Muscle of leg (tissue), 11 donors: Measurements from ENCODE around the gene TEAD1. TPM values are rescaled to one million over a fixed set of nuclear protein-coding genes. Genes with fewer than 3 reads are reported as not detected.
A peak's percentile ranks its signal among the peaks of the same experiment; 100 is the strongest.

Experiments
- DNase-seq: peaks from one replicate; pipeline ENCODE4 v3.0.0; 2013
- H3K27ac ChIP-seq: one replicate; pipeline ENCODE4 v1.5.1; 2013; ENCODE audit warnings: mild to moderate bottlenecking, low read length, control low read depth
- H3K27me3 ChIP-seq: one replicate; pipeline ENCODE4 v1.6.1; 2013; ENCODE audit warnings: low read length; ENCODE audit not compliant: control insufficient read depth, insufficient read depth
- H3K36me3 ChIP-seq: one replicate; pipeline ENCODE4 v1.6.1; 2013; ENCODE audit warnings: low read length; ENCODE audit not compliant: control insufficient read depth, insufficient read depth
- H3K4me1 ChIP-seq: one replicate; pipeline ENCODE4 v1.6.1; 2013; ENCODE audit warnings: low read length; ENCODE audit not compliant: control insufficient read depth, insufficient read depth
- H3K4me3 ChIP-seq: one replicate; pipeline ENCODE4 v1.5.1; 2013; ENCODE audit warnings: low read length, control low read depth
- H3K9me3 ChIP-seq: replicated peaks from 2 replicates; pipeline ENCODE4 v1.6.1; 2013; ENCODE audit warnings: low read depth, low read length; ENCODE audit not compliant: control insufficient read depth
- WGBS: methylation state at CpG from one replicate; pipeline ENCODE4 v1.1.5; 2013; ENCODE audit warnings: missing lambda C conversion rate; ENCODE audit not compliant: insufficient coverage; 5-methylcytosine and 5-hydroxymethylcytosine counted together
- polyA plus RNA-seq, 8 donors: library from polyadenylated mRNA; unstranded; fragments of 120-200 nt; gene quantifications; one replicate each; pipeline versions ENCODE4 v1.2.1 to v1.2.3, GENCODE V29; 2013; ENCODE audit warnings: inconsistent platforms in 1 of 8, low replicate concordance in 1 of 8; ENCODE audit not compliant: insufficient read length in 8 of 8, insufficient read depth in 1 of 8
- total RNA-seq: library from RNA; stranded (reverse); fragments of 120-200 nt; gene quantifications from one replicate; pipeline ENCODE4 v1.2.4, GENCODE V29; 2013

Gene TEAD1
- total and polyA plus RNA-seq, 9 donors = 53.9 to 104 (median 81.5) TPM

DNA sequence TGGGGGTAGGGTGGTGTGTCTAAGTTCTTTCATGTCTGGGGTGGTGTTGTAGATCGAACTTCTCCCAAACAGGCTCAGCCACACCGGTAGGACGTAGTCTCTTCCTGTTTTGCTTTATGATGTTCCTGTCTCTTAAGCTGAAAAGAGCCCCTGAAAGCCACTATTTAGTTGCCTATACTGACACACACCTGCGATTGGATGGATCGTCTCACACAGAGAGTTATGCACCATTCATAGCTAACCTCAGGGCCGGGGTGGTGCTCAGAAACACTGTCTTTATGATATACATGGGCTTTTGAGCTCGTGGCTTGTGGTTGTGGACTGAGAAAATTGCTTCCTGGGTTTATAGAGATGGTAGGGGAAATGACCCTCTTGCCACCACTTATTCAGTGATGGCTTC, 137.6 kb downstream of the TEAD1 start:
- WGBS = no CpG with 5 or more reads among the region's 7 CpGs
- peaks cover 3% of the 10 kb centered on the region for H3K36me3 ChIP-seq
- H3K4me1 ChIP-seq = peaks cover 50% of the 10 kb centered on the region
- H3K27ac ChIP-seq = no peak overlapping the region
- no peaks in the 10 kb centered on the region for H3K27me3 ChIP-seq
- H3K4me3 ChIP-seq = no peak overlapping the region
- no peak for DNase-seq
- no peaks in the 10 kb centered on the region for H3K9me3 ChIP-seq

DNA sequence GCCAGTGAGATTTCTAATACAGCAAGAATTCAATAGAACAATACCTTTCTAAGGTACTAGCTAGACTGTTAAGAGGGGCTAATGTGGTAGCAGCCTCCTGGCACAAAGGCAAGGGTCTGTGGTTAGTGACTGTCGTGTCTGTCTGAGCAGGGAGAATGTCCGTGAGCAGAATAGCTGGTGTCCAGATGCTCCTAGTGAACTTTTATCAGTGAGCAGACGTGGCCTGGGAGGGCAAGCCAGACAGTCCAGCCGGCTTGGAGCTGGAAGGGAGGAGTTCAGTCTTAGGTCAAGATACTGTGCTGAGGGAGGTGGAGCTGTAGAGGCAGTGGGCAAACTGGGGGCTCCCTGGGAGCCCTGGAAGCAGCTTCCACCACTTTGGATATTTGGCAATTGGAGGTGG, 138.6 kb downstream of the TEAD1 start:
- peaks cover 3% of the 10 kb centered on the region for H3K36me3 ChIP-seq
- WGBS = 42% methylated on average over 4 of the region's 4 CpGs
- H3K27ac ChIP-seq = no peak overlapping the region
- H3K4me1 ChIP-seq = peaks cover 50% of the 10 kb centered on the region
- H3K9me3 ChIP-seq = no peaks in the 10 kb centered on the region
- H3K4me3 ChIP-seq = no peak overlapping the region
- no peaks in the 10 kb centered on the region for H3K27me3 ChIP-seq
- no peak for DNase-seq

GRCh38 chr11:12813371-12814225, 139.4 kb downstream of the TEAD1 start:
- 73% methylated on average over 4 of the region's 9 CpGs for WGBS
- no peak overlapping the region for H3K4me3 ChIP-seq
- H3K9me3 ChIP-seq = no peaks in the 10 kb centered on the region
- no peaks in the 10 kb centered on the region for H3K27me3 ChIP-seq
- peaks cover 3% of the 10 kb centered on the region for H3K36me3 ChIP-seq
- H3K4me1 ChIP-seq = peaks cover 50% of the 10 kb centered on the region
- peak; percentile 71 for DNase-seq
- peak overlapping the region; percentile 57 for H3K27ac ChIP-seq

DNA sequence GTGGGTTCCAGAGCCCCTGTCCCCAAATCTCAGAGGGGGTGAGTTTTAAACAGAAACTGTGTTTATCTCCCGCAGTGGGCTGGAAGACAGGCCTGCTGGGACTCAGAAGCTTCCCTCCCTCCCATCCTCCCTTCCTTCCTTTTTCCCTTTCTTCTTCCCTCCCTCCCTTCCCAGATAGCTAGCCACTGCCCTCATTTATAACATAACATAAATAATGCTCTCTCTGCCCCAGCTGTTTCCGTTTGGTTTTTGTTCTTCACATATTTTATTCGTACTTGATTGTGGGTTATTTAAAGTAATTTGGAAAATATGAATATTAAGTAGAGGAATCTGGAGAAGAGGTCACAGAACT, 140.9 kb downstream of the TEAD1 start:
- Histone ChIP-seq H3K4me1 (peaks cover 43% of the 10 kb centered on the region), H3K27me3 (no peaks in the 10 kb centered on the region), H3K27ac (peak overlapping the region; percentile 63), H3K36me3 (no peaks in the 10 kb centered on the region), H3K4me3 (no peak overlapping the region), H3K9me3 (no peaks in the 10 kb centered on the region)
- peak; percentile 45 for DNase-seq
- 29% methylated on average over 1 of the region's 3 CpGs for WGBS

DNA sequence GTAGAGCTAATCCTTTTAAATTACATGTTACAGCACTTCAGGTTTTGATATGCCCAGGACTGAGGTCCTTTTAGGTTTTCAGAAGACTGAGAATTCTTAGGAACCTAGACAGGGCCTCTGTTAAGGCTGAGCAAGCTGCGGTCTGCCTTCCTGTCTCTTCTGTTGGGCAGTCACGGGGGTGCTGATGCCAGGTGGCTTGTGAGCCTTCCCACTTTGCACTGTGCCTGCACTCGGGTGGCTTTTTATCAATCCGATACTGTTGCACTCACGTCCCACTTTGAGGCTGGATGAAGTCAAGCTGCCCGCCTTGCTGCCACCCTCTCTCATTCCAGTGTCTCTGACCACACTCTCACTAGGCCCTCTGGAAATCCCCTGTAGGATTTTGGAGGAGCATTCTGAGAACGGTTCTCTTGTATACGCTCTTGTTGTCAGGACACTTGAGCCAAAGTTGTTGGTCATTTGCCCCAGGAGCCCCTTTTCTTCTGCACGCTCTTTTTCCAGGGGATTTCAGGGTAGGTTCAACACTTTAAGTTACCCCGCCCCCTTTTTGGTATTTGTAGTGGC, 141.8 kb downstream of the TEAD1 start:
- no peak overlapping the region for H3K4me3 ChIP-seq
- no peaks in the 10 kb centered on the region for H3K36me3 ChIP-seq
- H3K27me3 ChIP-seq = no peaks in the 10 kb centered on the region
- H3K27ac ChIP-seq = no peak overlapping the region
- DNase-seq = no peak
- 67% methylated on average over 6 of the region's 10 CpGs for WGBS
- H3K4me1 ChIP-seq = peaks cover 36% of the 10 kb centered on the region
- H3K9me3 ChIP-seq = no peaks in the 10 kb centered on the region

DNA sequence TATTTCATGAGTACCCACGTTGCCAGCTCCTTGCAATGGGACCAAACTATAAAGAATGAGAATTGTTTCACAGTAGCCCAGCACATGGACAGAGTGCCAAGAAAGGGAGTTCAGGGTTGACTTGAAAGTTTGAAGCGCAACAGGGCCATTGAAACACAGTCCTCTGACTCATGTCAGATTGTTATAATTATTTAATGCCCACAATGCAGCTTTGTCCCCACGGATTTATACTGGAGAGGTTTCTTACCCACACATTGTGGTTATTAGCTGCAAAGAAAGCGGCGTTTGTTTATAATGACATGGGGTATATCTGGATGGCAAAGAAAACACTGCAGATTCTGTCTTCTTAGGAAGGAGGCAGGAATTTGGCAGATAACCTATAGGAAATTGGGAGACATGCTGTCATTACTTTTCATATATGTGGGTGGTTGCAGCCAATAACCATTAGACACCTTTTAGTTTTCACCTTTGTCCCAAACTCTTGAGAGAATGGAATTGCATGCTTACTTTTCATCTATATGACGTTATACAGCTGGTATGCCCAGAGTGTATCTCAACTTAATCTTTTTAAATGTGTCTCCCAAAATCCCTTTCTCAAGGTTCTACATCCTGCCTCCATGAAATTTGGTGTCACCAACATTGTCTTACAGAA, 143.6 kb downstream of the TEAD1 start:
- H3K9me3 ChIP-seq = no peaks in the 10 kb centered on the region
- DNase-seq = no peak
- H3K4me1 ChIP-seq = peaks cover 34% of the 10 kb centered on the region
- no peak overlapping the region for H3K27ac ChIP-seq
- H3K27me3 ChIP-seq = no peaks in the 10 kb centered on the region
- H3K36me3 ChIP-seq = no peaks in the 10 kb centered on the region
- WGBS = no CpG with 5 or more reads among the region's 6 CpGs
- no peak overlapping the region for H3K4me3 ChIP-seq

DNA sequence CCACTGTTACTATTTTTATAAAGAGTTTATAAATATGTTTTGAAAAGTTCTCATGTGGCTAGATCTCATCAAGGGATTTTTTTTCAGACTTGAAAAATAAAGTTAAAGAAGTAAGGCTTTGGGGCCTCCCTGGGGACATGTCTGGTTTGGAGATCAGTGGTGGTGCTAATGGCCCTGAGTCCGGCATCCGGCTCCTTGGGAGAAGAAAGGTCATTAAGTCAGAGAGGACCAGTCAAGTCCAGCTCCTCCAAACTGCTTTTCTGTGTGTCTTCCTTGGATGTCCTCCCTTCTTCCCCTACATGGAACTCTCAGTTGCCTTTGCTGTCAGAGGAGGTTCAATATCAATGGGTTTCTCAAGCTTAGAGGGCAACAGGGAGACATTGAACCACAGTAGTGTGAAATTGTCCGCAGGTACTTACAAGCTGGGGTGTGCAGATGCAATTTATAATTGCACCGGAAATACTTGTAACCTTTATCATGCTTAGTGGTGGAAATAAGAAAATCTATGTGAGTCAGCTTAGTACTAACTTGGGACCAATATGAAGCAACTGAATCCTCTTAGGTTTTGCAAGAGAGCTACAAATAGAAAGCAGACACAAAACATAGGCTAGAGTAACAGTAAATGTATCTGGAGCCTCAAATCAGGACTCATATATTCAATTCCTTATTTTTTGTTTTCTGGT, 144.3 kb downstream of the TEAD1 start:
- no peaks in the 10 kb centered on the region for H3K36me3 ChIP-seq
- DNase-seq = peak; percentile 29

GRCh38 chr11:12822392-12823022, 148.3 kb downstream of the TEAD1 start:
- DNase-seq = no peak
- Histone ChIP-seq H3K9me3 (no peaks in the 10 kb centered on the region), H3K27me3 (no peaks in the 10 kb centered on the region), H3K36me3 (no peaks in the 10 kb centered on the region), H3K4me3 (no peak overlapping the region), H3K4me1 (peaks cover 5% of the 10 kb centered on the region), H3K27ac (no peak overlapping the region)
- WGBS = no CpG with 5 or more reads among the region's 4 CpGs

More for the DNA sequence above, 144.3 kb downstream of the TEAD1 start:
- Histone ChIP-seq H3K27ac (peak overlapping the region; percentile 29), H3K9me3 (no peaks in the 10 kb centered on the region), H3K4me1 (peaks cover 29% of the 10 kb centered on the region), H3K4me3 (no peak overlapping the region), H3K27me3 (no peaks in the 10 kb centered on the region)
- WGBS = 89% methylated on average over 2 of the region's 4 CpGs

DNA sequence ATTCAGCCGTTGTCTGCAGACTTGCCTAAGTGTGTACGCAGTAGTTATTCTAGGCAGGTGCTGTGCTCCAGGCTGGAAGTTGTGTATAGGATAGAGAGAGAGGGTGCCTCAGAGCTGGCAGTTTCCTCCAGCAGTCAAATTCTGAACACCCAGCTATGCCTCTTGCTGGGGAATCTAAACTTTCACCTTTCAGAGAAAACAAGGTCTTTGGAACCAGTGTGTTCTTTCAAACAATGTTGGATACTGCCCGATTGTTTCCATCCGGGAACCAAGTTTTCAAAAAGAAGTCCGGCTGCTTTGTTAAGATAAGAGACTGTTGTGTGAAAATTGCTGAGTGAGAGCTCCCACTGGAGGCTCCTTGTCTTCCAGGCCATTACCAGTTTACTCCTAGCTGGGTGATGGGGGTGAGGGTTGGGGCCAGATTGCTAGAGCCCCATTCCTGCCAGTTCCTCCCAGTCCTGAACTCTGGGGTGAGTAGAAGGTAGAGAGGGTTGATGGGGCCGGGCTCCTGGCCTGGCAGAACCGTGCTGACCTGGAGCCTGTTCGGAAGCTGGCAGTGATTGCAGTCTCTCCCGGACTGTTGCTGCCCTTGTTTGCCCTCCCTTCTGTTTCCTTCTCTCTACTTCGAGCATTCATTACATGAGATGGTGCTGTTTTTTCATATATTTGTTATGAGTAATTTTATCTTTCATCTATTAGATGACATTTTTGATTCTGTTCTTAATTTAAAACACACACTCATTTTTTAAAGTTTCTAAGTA, 150.2 kb downstream of the TEAD1 start:
- H3K27ac ChIP-seq = no peak overlapping the region
- H3K4me1 ChIP-seq = peaks cover 13% of the 10 kb centered on the region
- no peaks in the 10 kb centered on the region for H3K9me3 ChIP-seq
- DNase-seq = no peak
- no peaks in the 10 kb centered on the region for H3K36me3 ChIP-seq
- WGBS = 82% methylated on average over 4 of the region's 10 CpGs
- no peak overlapping the region for H3K4me3 ChIP-seq
- no peaks in the 10 kb centered on the region for H3K27me3 ChIP-seq
